Liver (tissue), 9 donors: ENCODE measurements around the gene CTTN. TPM values are rescaled to one million over a fixed set of nuclear protein-coding genes. Genes with fewer than 3 reads are reported as not detected.

Experiments used
- DNase-seq: peaks from one replicate; pipeline ENCODE4 v3.0.0-alpha.2; 2017; ENCODE audit warnings: low spot score
- H3K27ac ChIP-seq, 2 donors: one replicate each; pipeline ENCODE4 v1.7.0; 2013; ENCODE audit warnings: inconsistent platforms in 2 of 2, low read length in 2 of 2, control low read depth in 1 of 2, low read depth in 1 of 2, mild to moderate bottlenecking in 1 of 2
- H3K27me3 ChIP-seq, 4 donors: one replicate each; pipeline versions ENCODE4 v1.6.1 to v1.7.0; 2013; ENCODE audit warnings: low read length in 3 of 4, inconsistent platforms in 1 of 4, mild to moderate bottlenecking in 1 of 4, moderate library complexity in 1 of 4; ENCODE audit not compliant: control insufficient read depth in 4 of 4, insufficient read depth in 4 of 4
- H3K36me3 ChIP-seq, 4 donors: one replicate each; pipeline versions ENCODE4 v1.6.1 to v1.7.0; 2013; ENCODE audit warnings: low read length in 3 of 4, mild to moderate bottlenecking in 3 of 4, low read depth in 1 of 4, moderate library complexity in 1 of 4; ENCODE audit not compliant: control insufficient read depth in 4 of 4, insufficient read depth in 3 of 4
- H3K4me1 ChIP-seq, 4 donors: one replicate each; pipeline versions ENCODE4 v1.6.1 to v1.7.0; 2013; ENCODE audit warnings: low read length in 3 of 4, mild to moderate bottlenecking in 3 of 4, moderate library complexity in 1 of 4; ENCODE audit not compliant: control insufficient read depth in 4 of 4, insufficient read depth in 4 of 4
- H3K4me3 ChIP-seq, 3 donors: one replicate each; pipeline versions ENCODE4 v1.6.1 to v1.7.0; 2013; ENCODE audit warnings: low read length in 3 of 3, control low read depth in 1 of 3, low read depth in 1 of 3, mild to moderate bottlenecking in 1 of 3
- H3K9ac ChIP-seq, 2 donors: one replicate each; pipeline ENCODE4 v1.7.0; 2013; ENCODE audit warnings: low read length in 2 of 2, mild to moderate bottlenecking in 2 of 2, moderate library complexity in 2 of 2, control low read depth in 1 of 2, low read depth in 1 of 2
- H3K9me3 ChIP-seq, 4 donors: one replicate each; pipeline versions ENCODE4 v1.6.1 to v1.7.0; 2013; ENCODE audit warnings: low read length in 3 of 4; ENCODE audit not compliant: control insufficient read depth in 4 of 4
- ATF3 ChIP-seq: IDR thresholded peaks from 2 replicates; pipeline ENCODE4 v1.6.1; 2016; ENCODE audit warnings: antibody characterized with exemption
- CTCF ChIP-seq: fragments of 150-350 bp; IDR thresholded peaks from 2 replicates; pipeline ENCODE4 v1.5.1; 2017; ENCODE audit warnings: improper control_type of control experiment, low read depth, low read length; ENCODE audit not compliant: missing input control
- EGR1 ChIP-seq, 2 donors: IDR thresholded peaks; 2 replicates each; pipeline ENCODE4 v1.6.1; 2016 to 2018; ENCODE audit warnings: antibody characterized with exemption in 2 of 2, low read depth in 2 of 2
- FOXA1 ChIP-seq: IDR thresholded peaks from 2 replicates; pipeline ENCODE4 v1.6.1; 2016; ENCODE audit warnings: antibody characterized with exemption
- FOXA2 ChIP-seq: IDR thresholded peaks from 2 replicates; pipeline ENCODE4 v1.6.1; 2016; ENCODE audit warnings: antibody characterized with exemption
- HNF4A ChIP-seq, 2 donors: conservative IDR thresholded peaks; 2 replicates each; pipeline ENCODE4 v1.6.1; 2016; ENCODE audit warnings: antibody characterized with exemption in 2 of 2, mild to moderate bottlenecking in 2 of 2
- HNF4G ChIP-seq: IDR thresholded peaks from 2 replicates; pipeline ENCODE4 v1.6.1; 2016; ENCODE audit warnings: antibody characterized with exemption
- JUND ChIP-seq, 2 donors: IDR thresholded peaks; 2 replicates each; pipeline ENCODE4 v1.6.1; 2016; ENCODE audit warnings: antibody characterized with exemption in 2 of 2
- MAX ChIP-seq: IDR thresholded peaks from 2 replicates; pipeline ENCODE4 v1.6.1; 2016; ENCODE audit warnings: antibody characterized with exemption
- NR2F2 ChIP-seq: IDR thresholded peaks from 2 replicates; pipeline ENCODE4 v1.6.1; 2016; ENCODE audit warnings: antibody characterized with exemption
- RAD21 ChIP-seq, 2 donors: IDR thresholded peaks; 2 replicates each; pipeline ENCODE4 v1.6.1; 2016; ENCODE audit warnings: antibody characterized with exemption in 2 of 2, mild to moderate bottlenecking in 2 of 2
- REST ChIP-seq: IDR thresholded peaks from 2 replicates; pipeline ENCODE4 v1.6.1; 2016; ENCODE audit warnings: antibody characterized with exemption, mild to moderate bottlenecking
- RXRA ChIP-seq, 2 donors: IDR thresholded peaks; 2 replicates each; pipeline ENCODE4 v1.6.1; 2017 to 2018; ENCODE audit warnings: antibody characterized with exemption in 2 of 2, mild to moderate bottlenecking in 1 of 2
- SP1 ChIP-seq: IDR thresholded peaks from 2 replicates; pipeline ENCODE4 v1.6.1; 2018; ENCODE audit warnings: antibody characterized with exemption, mild to moderate bottlenecking
- TAF1 ChIP-seq: conservative IDR thresholded peaks from 2 replicates; pipeline ENCODE4 v1.6.1; 2016; ENCODE audit warnings: antibody characterized with exemption, mild to moderate bottlenecking
- YY1 ChIP-seq: IDR thresholded peaks from 2 replicates; pipeline ENCODE4 v1.6.1; 2016; ENCODE audit warnings: antibody characterized with exemption, mild to moderate bottlenecking
- ZBTB33 ChIP-seq: IDR thresholded peaks from 2 replicates; pipeline ENCODE4 v1.6.1; 2016; ENCODE audit warnings: antibody characterized with exemption
- WGBS: extraction: QIAGEN DNeasy Blood & Tissue Kit; methylation state at CpG from one replicate; pipeline ENCODE4 v1.1.7; 2013; 5-methylcytosine and 5-hydroxymethylcytosine counted together
- polyA plus RNA-seq, 2 donors: library from polyadenylated mRNA; stranded (reverse) in 1 of 2; unstranded in 1 of 2; fragments of 200-250 nt in 1 of 2; fragments of >200 nt in 1 of 2; fragmentation: Nextera tagmentation in 1 of 2; extraction: Ambion mirVana in 1 of 2; gene quantifications; one replicate each; pipeline versions ENCODE4 v1.2.1 to v1.2.3, GENCODE V29; 2013 to 2015
- total RNA-seq, 2 donors: library from RNA; depleted of rRNA; stranded (reverse); fragments of >200 nt; gene quantifications; one replicate each; pipeline ENCODE4 v1.2.3, GENCODE V29; 2014
- donor health status: healthy.
- donor health status: healthy.
- donor health status: healthy.
- donor health status: healthy.
- donor health status: healthy.

CTTN gene
- total and polyA plus RNA-seq, 4 donors: 38.7 to 136 (median 45.4) TPM

- Histone ChIP-seq H3K9me3 (no peaks in the 10 kb centered on the region), H3K27ac (no peak overlapping the region), H3K27me3 (no peaks in the 10 kb centered on the region), H3K36me3 (no peaks in the 10 kb centered on the region), H3K4me3 (no peak overlapping the region), H3K4me1 (no peaks in the 10 kb centered on the region), H3K9ac (no peak overlapping the region)
- 60% methylated on average over 1 of the region's 1 CpG for WGBS
- TF ChIP-seq ZBTB33 (no peak), HNF4G (no peak), TAF1 (no peak), HNF4A (conservative IDR thresholded peaks at IDR 0.05) (no peak), NR2F2 (no peak), FOXA1 (no peak), CTCF (no peak), YY1 (no peak), ATF3 (no peak), RAD21 (IDR thresholded peaks at IDR 0.05) (no peak), EGR1 (IDR thresholded peaks at IDR 0.05; ENCODE audit: low read depth in 2 of 2) (no peak), SP1 (no peak), JUND (IDR thresholded peaks at IDR 0.05) (no peak), RXRA (IDR thresholded peaks at IDR 0.05) (no peak), MAX (no peak), FOXA2 (no peak), REST (no peak)
- DNase-seq: no peak
Measured at GRCh38 chr11:70455354-70455753, 57.0 kb downstream of the CTTN start.
